B cell (primary cell): ENCODE data around the gene KDM6B. TPM values are rescaled to one million over a fixed set of nuclear protein-coding genes. Genes with fewer than 3 reads are reported as not detected.

Experiments
- ATAC-seq: fragments of 200-7000 bp; cut with Tn5 transposase; one replicate; pipeline ENCODE4 v1.10.0; 2021; ENCODE audit warnings: low read depth, mild to moderate bottlenecking, moderate number of reproducible peaks, moderate library complexity
- CTCF ChIA-PET: fragments of 350-600 bp; sonication (Branson Sonifier 250); formaldehyde crosslinking; loops from one replicate; lab custom pipeline; 2021; ENCODE audit warnings: antibody characterized with exemption, inconsistent platforms; lab: Charles Lee
- POLR2A ChIA-PET: fragments of 350-600 bp; sonication (Branson Sonifier 250); formaldehyde crosslinking; loops from one replicate; lab custom pipeline; 2021; ENCODE audit warnings: antibody characterized with exemption; lab: Charles Lee
- DNase-seq: peaks from one replicate; pipeline ENCODE4 v3.0.0; 2013
- H2AFZ ChIP-seq: 2 replicates; pipeline ENCODE4 v1.6.1; 2012; ENCODE audit warnings: mild to moderate bottlenecking, low read depth, low read length; ENCODE audit not compliant: insufficient read depth, poor library complexity, severe bottlenecking
- H3K27ac ChIP-seq, 2 donors: 1 replicate in 1 of 2; 2 replicates in 1 of 2; pipeline ENCODE4 v1.5.1; 2012 to 2013; ENCODE audit warnings: low read length in 2 of 2, mild to moderate bottlenecking in 2 of 2, moderate library complexity in 1 of 2
- H3K27me3 ChIP-seq, 4 experiments: fragments of 200-600 bp in 1 of 4; sonication (generic) in 1 of 4; replicated peaks in 1 of 4; 1 replicate in 2 of 4; 2 replicates in 2 of 4; pipeline versions ENCODE4 v1.6.1 to v1.7.0; 2013 to 2016; ENCODE audit warnings: low read length in 3 of 4, mild to moderate bottlenecking in 2 of 4, mixed read lengths in 1 of 4, moderate library complexity in 1 of 4; ENCODE audit not compliant: insufficient read depth in 4 of 4, control insufficient read depth in 3 of 4; ENCODE audit errors: control extremely low read depth in 1 of 4
- H3K36me3 ChIP-seq, 2 experiments: replicated peaks in 1 of 2; 1 replicate in 1 of 2; 2 replicates in 1 of 2; pipeline versions ENCODE4 v1.6.1 to v1.7.1; 2013; ENCODE audit warnings: low read length in 1 of 2; ENCODE audit not compliant: insufficient read depth in 2 of 2, control insufficient read depth in 1 of 2; ENCODE audit errors: control extremely low read depth in 1 of 2, extremely low read depth in 1 of 2
- H3K4me1 ChIP-seq, 2 donors: fragments of 200-600 bp in 1 of 2; sonication (generic) in 1 of 2; 1 replicate in 1 of 2; 2 replicates in 1 of 2; pipeline versions ENCODE4 v1.5.1 to v1.6.1; 2013 to 2017; ENCODE audit warnings: low read length in 2 of 2; ENCODE audit not compliant: control insufficient read depth in 2 of 2, insufficient read depth in 2 of 2
- H3K4me2 ChIP-seq: replicated peaks from 2 replicates; pipeline ENCODE3; 2012; ENCODE audit warnings: mild to moderate bottlenecking, low read depth, low read length; ENCODE audit not compliant: poor library complexity, severe bottlenecking
- H3K4me3 ChIP-seq, 5 experiments: fragments of 200-600 bp in 1 of 5; sonication (generic) in 1 of 5; 1 replicate in 3 of 5; 2 replicates in 2 of 5; pipeline versions ENCODE4 v1.5.1 to v1.7.0; 2011 to 2016; ENCODE audit warnings: low read length in 4 of 5, mild to moderate bottlenecking in 4 of 5, low read depth in 2 of 5, control low read depth in 1 of 5, moderate library complexity in 1 of 5; ENCODE audit not compliant: insufficient read depth in 1 of 5; ENCODE audit errors: control extremely low read depth in 1 of 5, extremely low read depth in 1 of 5
- H3K79me2 ChIP-seq: fragments of 200-600 bp; sonication (generic); one replicate; pipeline ENCODE4 v1.6.0; 2016; ENCODE audit warnings: low read length; ENCODE audit not compliant: control insufficient read depth, insufficient read depth
- H3K9ac ChIP-seq: fragments of 200-600 bp; sonication (generic); 2 replicates; pipeline ENCODE4 v1.6.1; 2017; ENCODE audit warnings: mild to moderate bottlenecking, low read length, moderate library complexity
- H3K9me3 ChIP-seq, 3 donors: one replicate each; pipeline versions ENCODE4 v1.6.1 to v1.7.1; 2013; ENCODE audit warnings: low read length in 2 of 3; ENCODE audit not compliant: control insufficient read depth in 2 of 3, insufficient read depth in 1 of 3; ENCODE audit errors: control extremely low read depth in 1 of 3
- H4K20me1 ChIP-seq: 2 replicates; pipeline ENCODE4 v1.6.0; 2012; ENCODE audit warnings: mild to moderate bottlenecking, low read length; ENCODE audit not compliant: insufficient read depth, control insufficient read depth, poor library complexity, severe bottlenecking
- H3K27ac Mint-ChIP-seq: one replicate; pipeline ENCODE4 v1.8.0; 2021; ENCODE audit warnings: mixed read lengths
- H3K27me3 Mint-ChIP-seq: one replicate; pipeline ENCODE4 v1.8.0; 2021; ENCODE audit warnings: mixed read lengths
- H3K4me1 Mint-ChIP-seq: one replicate; pipeline ENCODE4 v1.8.0; 2021; ENCODE audit warnings: mixed read lengths
- H3K4me3 Mint-ChIP-seq: one replicate; pipeline ENCODE4 v1.8.0; 2021; ENCODE audit warnings: mixed read lengths
- H3K9me3 Mint-ChIP-seq: one replicate; pipeline ENCODE4 v1.8.0; 2022; ENCODE audit warnings: mixed read lengths; ENCODE audit not compliant: insufficient read depth
- EZH2 ChIP-seq: IDR thresholded peaks from 2 replicates; pipeline ENCODE4 v1.6.1; 2012; ENCODE audit warnings: borderline replicate concordance, low read depth, mild to moderate bottlenecking, moderate library complexity, low read length; ENCODE audit not compliant: insufficient read depth, poor library complexity, severe bottlenecking
- WGBS: methylation state at CpG from one replicate; pipeline ENCODE4 v1.1.5; 2013; ENCODE audit warnings: missing lambda C conversion rate; ENCODE audit not compliant: insufficient coverage; 5-methylcytosine and 5-hydroxymethylcytosine counted together
- intact Hi-C: fragments of 100-400 bp; cut with micrococcal nuclease; formaldehyde crosslinking; loops from one replicate; pipeline ENCODE4 v1.10.0; 2022
- polyA plus RNA-seq: library from polyadenylated mRNA; depleted of rRNA; stranded (reverse); fragments of >200 nt; gene quantifications from 2 replicates; pipeline ENCODE4 v1.2.3, GENCODE V29; 2012
- total RNA-seq, 2 donors: library from RNA; stranded (reverse); fragments of 120-200 nt in 1 of 2; gene quantifications; 1 replicate in 1 of 2; 2 replicates in 1 of 2; pipeline versions ENCODE4 v1.2.3 to v1.2.4, GENCODE V29; 2013 to 2022
- TF ChIP-seq, protein P1 (sequence below): fragments of 200-600 bp; IDR thresholded peaks from one replicate; pipeline ENCODE4 v1.8.0; 2022; ENCODE audit warnings: antibody characterized with exemption, mild to moderate bottlenecking

KDM6B gene
- total and polyA plus RNA-seq, 2 donors (not counting 1 experiment from before 2014, with no cell fraction given) = 18.6 to 110 TPM

DNA sequence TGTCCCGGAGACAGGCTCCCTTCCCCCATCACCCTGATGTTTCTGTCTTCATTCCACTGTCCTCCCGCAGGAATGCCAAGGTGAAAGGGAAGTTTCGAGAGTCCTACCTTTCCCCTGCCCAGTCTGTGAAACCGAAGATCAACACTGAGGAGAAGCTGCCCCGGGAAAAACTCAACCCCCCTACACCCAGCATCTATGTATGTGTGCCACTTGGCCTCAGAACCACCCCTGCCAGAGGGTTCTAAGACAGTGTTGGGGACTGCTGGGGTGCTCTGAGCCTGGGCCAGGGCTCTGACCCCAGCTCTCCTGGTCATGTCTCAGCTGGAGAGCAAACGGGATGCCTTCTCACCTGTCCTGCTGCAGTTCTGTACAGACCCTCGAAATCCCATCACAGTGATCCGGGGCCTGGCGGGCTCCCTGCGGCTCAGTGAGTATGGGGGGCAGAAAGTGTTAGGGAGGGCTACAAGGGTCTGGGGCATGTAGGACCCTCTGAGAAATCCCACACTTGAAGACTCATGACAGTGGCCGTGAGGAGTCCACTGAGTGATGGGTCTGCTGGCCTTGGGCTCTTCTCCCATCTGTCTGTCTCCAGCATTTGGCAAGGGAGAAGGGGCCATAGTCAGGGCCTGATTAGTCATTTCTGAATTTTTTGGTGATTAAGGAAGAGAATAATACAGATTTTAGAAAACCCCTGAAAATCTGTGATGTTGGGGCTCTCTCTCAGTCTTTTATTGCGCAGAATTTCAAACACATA, 15.9 kb downstream of the KDM6B start:
- Histone ChIP-seq H3K9ac (no peak overlapping the region), H3K4me1 (peaks cover 15 to 26% of the 10 kb centered on the region in 2 donors), H3K27me3 (no peaks in the 10 kb centered on the region), H3K36me3 (peaks cover 0 to 41% of the 10 kb centered on the region in 2 experiments), H3K4me3 (no peak overlapping the region), H3K27ac (no peak overlapping the region), H3K4me2 (no peak overlapping the region), H3K79me2 (peaks cover 30% of the 10 kb centered on the region), H3K9me3 (no peaks in the 10 kb centered on the region), H4K20me1 (peaks cover 77% of the 10 kb centered on the region), H2AFZ (no peak overlapping the region)
- peak overlapping the region; percentile 29 for H3K4me3 Mint-ChIP-seq
- ChIA-PET CTCF (interaction anchor here (0.6 to 4.0 kb wide), 8 partner anchors 7 to 139 kb away, joined by 3 to 49 read pairs (median 7); partner anchors contain the start of gene KDM6B), POLR2A (no interaction called here)
- peaks cover 28% of the 10 kb centered on the region for H3K4me1 Mint-ChIP-seq
- no peaks in the 10 kb centered on the region for H3K27me3 Mint-ChIP-seq
- no peak for TF ChIP-seq EZH2
- TF ChIP-seq, protein P1, sequence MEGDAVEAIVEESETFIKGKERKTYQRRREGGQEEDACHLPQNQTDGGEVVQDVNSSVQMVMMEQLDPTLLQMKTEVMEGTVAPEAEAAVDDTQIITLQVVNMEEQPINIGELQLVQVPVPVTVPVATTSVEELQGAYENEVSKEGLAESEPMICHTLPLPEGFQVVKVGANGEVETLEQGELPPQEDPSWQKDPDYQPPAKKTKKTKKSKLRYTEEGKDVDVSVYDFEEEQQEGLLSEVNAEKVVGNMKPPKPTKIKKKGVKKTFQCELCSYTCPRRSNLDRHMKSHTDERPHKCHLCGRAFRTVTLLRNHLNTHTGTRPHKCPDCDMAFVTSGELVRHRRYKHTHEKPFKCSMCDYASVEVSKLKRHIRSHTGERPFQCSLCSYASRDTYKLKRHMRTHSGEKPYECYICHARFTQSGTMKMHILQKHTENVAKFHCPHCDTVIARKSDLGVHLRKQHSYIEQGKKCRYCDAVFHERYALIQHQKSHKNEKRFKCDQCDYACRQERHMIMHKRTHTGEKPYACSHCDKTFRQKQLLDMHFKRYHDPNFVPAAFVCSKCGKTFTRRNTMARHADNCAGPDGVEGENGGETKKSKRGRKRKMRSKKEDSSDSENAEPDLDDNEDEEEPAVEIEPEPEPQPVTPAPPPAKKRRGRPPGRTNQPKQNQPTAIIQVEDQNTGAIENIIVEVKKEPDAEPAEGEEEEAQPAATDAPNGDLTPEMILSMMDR = no peak
- intact Hi-C loops = loop anchor here (10.0 kb wide), 1 partner anchor 235 kb away; the partner anchor contains the start of gene FXR2
- ATAC-seq (no peak), DNase-seq (peak; percentile 46)
- 82% methylated on average over 7 of the region's 12 CpGs for WGBS
- H3K9me3 Mint-ChIP-seq = no peaks in the 10 kb centered on the region
- no peak overlapping the region for H3K27ac Mint-ChIP-seq
